Measurements from ENCODE around the gene PDZD8.

GRCh38 chr10:117412469-117413010 is 37.3 kb upstream of the PDZD8 start:
- no peak for TF ChIP-seq CTCF (IDR thresholded peaks at IDR 0.05)
- TF ChIP-seq POLR2A (IDR thresholded peaks at IDR 0.05): no peak

Data from right lobe of liver (tissue), 4 donors.